ENCODE data around the gene RAB39B. TPM values are rescaled to one million over a fixed set of nuclear protein-coding genes. Genes with fewer than 3 reads are reported as not detected.
"Not testable (repeated sequence)": the region's sequence is repeated elsewhere in the genome, so short reads cannot be mapped to it uniquely, and the experiment has no call there.

RAB39B gene
- total RNA-seq (ENCODE audit: unreplicated experiment), result 20.9 TPM
- long read RNA-seq, transcript RAB39B-201 (2 exons, 3,505 nt), result major isoform, 8 of 14 reads
- long read RNA-seq, partial matches to known transcripts, result 0 of 14 reads
- long read RNA-seq, other reads (novel, unspliced or antisense), result 6 of 14 reads

GRCh38 chrX:155263854-155264628, at the start of gene RAB39B:
RAB39B (minus strand) TSS chrX:155264491; CDS start chrX:155264288, 203 bp downstream.
- H3K4me1 Mint-ChIP-seq (ENCODE audit: low read depth, unreplicated experiment), result peaks cover 7% of the 10 kb centered on the region
- no peaks in the 10 kb centered on the region for H3K36me3 Mint-ChIP-seq (ENCODE audit: unreplicated experiment)
- H3K27ac Mint-ChIP-seq (ENCODE audit: unreplicated experiment), result peak within 1 kb of the TSS; percentile 95
- no peaks in the 10 kb centered on the region for H3K27me3 Mint-ChIP-seq (ENCODE audit: unreplicated experiment)
- no peak for TF ChIP-seq CTCF (IDR thresholded peaks at IDR 0.05; ENCODE audit: partially characterized antibody, unreplicated experiment)
- peak within 1 kb of the TSS; percentile 85 for H3K4me3 Mint-ChIP-seq (ENCODE audit: unreplicated experiment)
- no peaks in the 10 kb centered on the region for H3K9me3 Mint-ChIP-seq (ENCODE audit: unreplicated experiment)
- peak; percentile 71 for DNase-seq

GRCh38 chrX:155313766-155314165, 49.5 kb upstream of the RAB39B start:
- no peak overlapping the region for H3K4me3 Mint-ChIP-seq (ENCODE audit: unreplicated experiment)
- no peak for DNase-seq
- TF ChIP-seq CTCF (IDR thresholded peaks at IDR 0.05; ENCODE audit: partially characterized antibody, unreplicated experiment), result no peak
- H3K36me3 Mint-ChIP-seq (ENCODE audit: unreplicated experiment), result no peaks in the 10 kb centered on the region
- no peak overlapping the region for H3K27ac Mint-ChIP-seq (ENCODE audit: unreplicated experiment)
- no peaks in the 10 kb centered on the region for H3K27me3 Mint-ChIP-seq (ENCODE audit: unreplicated experiment)
- H3K9me3 Mint-ChIP-seq (ENCODE audit: unreplicated experiment), result no peaks in the 10 kb centered on the region
- H3K4me1 Mint-ChIP-seq (ENCODE audit: low read depth, unreplicated experiment), result no peaks in the 10 kb centered on the region

- H3K4me3 Mint-ChIP-seq (ENCODE audit: unreplicated experiment), result no peak overlapping the region
- no peaks in the 10 kb centered on the region for H3K36me3 Mint-ChIP-seq (ENCODE audit: unreplicated experiment)
- no peaks in the 10 kb centered on the region for H3K4me1 Mint-ChIP-seq (ENCODE audit: low read depth, unreplicated experiment)
- H3K9me3 Mint-ChIP-seq (ENCODE audit: unreplicated experiment), result no peaks in the 10 kb centered on the region
- DNase-seq, result no peak
- H3K27me3 Mint-ChIP-seq (ENCODE audit: unreplicated experiment), result no peaks in the 10 kb centered on the region
- TF ChIP-seq CTCF (IDR thresholded peaks at IDR 0.05; ENCODE audit: partially characterized antibody, unreplicated experiment), result no peak
- H3K27ac Mint-ChIP-seq (ENCODE audit: unreplicated experiment), result no peak overlapping the region
These were observed 29.5 kb upstream of the RAB39B start for GRCh38 chrX:155293771-155294170.

GRCh38 chrX:155279873-155280272, 15.6 kb upstream of the RAB39B start:
- no peak for DNase-seq
- Mint-ChIP-seq H3K4me3 (ENCODE audit: unreplicated experiment) (no peak overlapping the region), H3K9me3 (ENCODE audit: unreplicated experiment) (no peaks in the 10 kb centered on the region), H3K36me3 (ENCODE audit: unreplicated experiment) (no peaks in the 10 kb centered on the region), H3K27me3 (ENCODE audit: unreplicated experiment) (no peaks in the 10 kb centered on the region), H3K27ac (ENCODE audit: unreplicated experiment) (no peak overlapping the region), H3K4me1 (ENCODE audit: low read depth, unreplicated experiment) (no peaks in the 10 kb centered on the region)
- TF ChIP-seq CTCF (IDR thresholded peaks at IDR 0.05; ENCODE audit: partially characterized antibody, unreplicated experiment), result no peak

GRCh38 chrX:155270969-155271368, 6.7 kb upstream of the RAB39B start:
- no peaks in the 10 kb centered on the region for H3K9me3 Mint-ChIP-seq (ENCODE audit: unreplicated experiment)
- TF ChIP-seq CTCF (IDR thresholded peaks at IDR 0.05; ENCODE audit: partially characterized antibody, unreplicated experiment), result no peak
- H3K27ac Mint-ChIP-seq (ENCODE audit: unreplicated experiment), result no peak overlapping the region
- no peaks in the 10 kb centered on the region for H3K27me3 Mint-ChIP-seq (ENCODE audit: unreplicated experiment)
- H3K4me3 Mint-ChIP-seq (ENCODE audit: unreplicated experiment), result no peak overlapping the region
- DNase-seq, result no peak
- H3K36me3 Mint-ChIP-seq (ENCODE audit: unreplicated experiment), result peaks cover 3% of the 10 kb centered on the region
- no peaks in the 10 kb centered on the region for H3K4me1 Mint-ChIP-seq (ENCODE audit: low read depth, unreplicated experiment)

GRCh38 chrX:155267995-155268394, 3.7 kb upstream of the RAB39B start:
- not testable (repeated sequence) for H3K4me3 Mint-ChIP-seq (ENCODE audit: unreplicated experiment); H3K36me3 Mint-ChIP-seq (ENCODE audit: unreplicated experiment); H3K4me1 Mint-ChIP-seq (ENCODE audit: low read depth, unreplicated experiment); H3K9me3 Mint-ChIP-seq (ENCODE audit: unreplicated experiment); H3K27me3 Mint-ChIP-seq (ENCODE audit: unreplicated experiment); H3K27ac Mint-ChIP-seq (ENCODE audit: unreplicated experiment); DNase-seq

Measured in glutamatergic neuron (in vitro differentiated cells).